ENCODE data around the gene OSBPL1A.

GRCh38 chr18:24386681-24387080, 10.9 kb downstream of the OSBPL1A start:
- TF ChIP-seq CTCF (IDR thresholded peaks at IDR 0.05; ENCODE audit: poor library complexity) = no peak
- no peak for TF ChIP-seq EZH2 (IDR thresholded peaks at IDR 0.05; ENCODE audit: borderline replicate concordance)
